ENCODE measurements around the gene PIP4K2C.
"Not testable (repeated sequence)": the region's sequence is repeated elsewhere in the genome, so short reads cannot be mapped to it uniquely, and the experiment has no call there.

Gene PIP4K2C

DNA sequence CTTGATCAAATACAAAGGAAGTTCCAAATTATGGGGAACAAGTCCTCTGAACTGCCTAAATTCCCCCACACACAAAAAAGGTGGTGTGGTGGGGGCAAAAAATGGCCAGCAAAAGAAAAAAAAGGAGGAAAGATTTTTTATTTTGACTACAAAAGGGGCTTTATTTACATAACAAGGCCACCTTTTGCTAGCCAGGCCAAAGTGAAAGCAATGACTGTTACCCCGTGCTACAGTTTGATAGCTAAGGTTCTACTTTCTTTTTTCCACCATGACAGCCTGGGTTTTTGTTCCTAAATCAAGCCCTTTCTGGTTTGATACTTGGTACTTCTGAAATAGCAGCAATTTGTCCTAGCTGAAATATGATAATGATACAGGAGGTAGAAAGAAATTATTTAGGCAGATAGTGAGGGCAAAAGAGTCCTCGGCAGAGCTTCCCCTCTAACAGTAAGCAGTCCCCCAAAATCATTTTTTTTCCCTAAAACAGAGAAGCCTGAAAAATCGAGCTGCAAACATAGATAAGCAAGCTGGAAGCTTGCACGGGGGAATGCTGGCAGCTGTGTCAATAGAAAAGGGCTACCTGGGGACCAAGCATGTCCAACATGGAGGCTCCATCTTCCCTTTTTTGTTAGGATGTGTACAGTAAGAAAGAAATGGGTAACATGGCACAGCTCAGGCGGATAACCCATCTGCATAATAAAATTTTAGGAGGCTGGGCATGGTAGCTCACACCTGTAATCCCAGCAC lies 50.9 kb downstream of the PIP4K2C start:
- DNase-seq = no peak

DNA sequence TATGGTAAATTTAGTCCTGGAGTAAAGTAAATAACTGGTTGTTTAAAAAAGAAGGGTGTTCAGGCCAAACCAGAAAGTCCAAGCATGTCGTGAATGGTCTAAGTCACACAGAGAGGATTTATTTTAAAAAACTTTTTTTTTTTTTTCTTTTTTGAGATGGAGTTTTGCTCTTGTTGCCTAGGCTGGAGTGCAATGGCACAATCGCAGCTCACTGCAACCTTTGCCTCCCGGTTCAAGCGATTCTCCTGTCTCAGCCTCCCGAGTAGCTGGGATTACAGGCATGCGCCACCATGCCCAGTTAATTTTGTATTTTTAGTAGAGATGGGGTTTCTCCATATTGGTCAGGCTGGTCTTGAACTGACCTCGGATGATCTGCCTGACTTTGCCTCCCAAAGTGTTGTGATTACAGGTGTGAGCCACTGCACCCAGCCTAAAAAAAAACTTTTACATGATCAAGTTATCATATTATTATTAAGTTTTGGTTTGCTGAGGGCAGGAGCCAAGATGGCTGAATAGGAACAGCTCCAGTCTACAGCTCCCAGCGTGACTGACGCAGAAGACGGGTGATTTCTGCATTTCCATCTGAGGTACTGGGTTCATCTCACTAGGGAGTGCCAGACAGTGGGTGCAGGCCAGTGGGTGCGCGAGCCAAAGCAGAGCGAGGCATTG lies 55.1 kb downstream of the PIP4K2C start:
- DNase-seq = peak in 1 of 2 experiments; percentile 8

DNA sequence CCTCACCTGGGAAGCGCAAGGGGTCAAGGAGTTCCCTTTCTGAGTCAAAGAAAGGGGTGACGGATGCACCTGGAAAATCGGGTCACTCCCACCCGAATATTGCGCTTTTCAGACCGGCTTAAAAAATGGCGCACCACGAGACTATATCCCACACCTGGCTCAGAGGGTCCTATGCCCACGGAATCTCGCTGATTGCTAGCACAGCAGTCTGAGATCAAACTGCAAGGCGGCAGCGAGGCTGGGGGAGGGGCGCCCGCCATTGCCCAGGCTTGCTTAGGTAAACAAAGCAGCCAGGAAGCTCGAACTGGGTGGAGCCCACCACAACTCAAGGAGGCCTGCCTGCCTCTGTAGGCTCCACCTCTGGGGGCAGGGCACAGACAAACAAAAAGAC lies 55.7 kb downstream of the PIP4K2C start:
- DNase-seq = not testable (repeated sequence)
